ENCODE data around the gene MUC12.
"Not testable (repeated sequence)": the region's sequence is repeated elsewhere in the genome, so short reads cannot be mapped to it uniquely, and the experiment has no call there.

The MUC12 gene, protein sequence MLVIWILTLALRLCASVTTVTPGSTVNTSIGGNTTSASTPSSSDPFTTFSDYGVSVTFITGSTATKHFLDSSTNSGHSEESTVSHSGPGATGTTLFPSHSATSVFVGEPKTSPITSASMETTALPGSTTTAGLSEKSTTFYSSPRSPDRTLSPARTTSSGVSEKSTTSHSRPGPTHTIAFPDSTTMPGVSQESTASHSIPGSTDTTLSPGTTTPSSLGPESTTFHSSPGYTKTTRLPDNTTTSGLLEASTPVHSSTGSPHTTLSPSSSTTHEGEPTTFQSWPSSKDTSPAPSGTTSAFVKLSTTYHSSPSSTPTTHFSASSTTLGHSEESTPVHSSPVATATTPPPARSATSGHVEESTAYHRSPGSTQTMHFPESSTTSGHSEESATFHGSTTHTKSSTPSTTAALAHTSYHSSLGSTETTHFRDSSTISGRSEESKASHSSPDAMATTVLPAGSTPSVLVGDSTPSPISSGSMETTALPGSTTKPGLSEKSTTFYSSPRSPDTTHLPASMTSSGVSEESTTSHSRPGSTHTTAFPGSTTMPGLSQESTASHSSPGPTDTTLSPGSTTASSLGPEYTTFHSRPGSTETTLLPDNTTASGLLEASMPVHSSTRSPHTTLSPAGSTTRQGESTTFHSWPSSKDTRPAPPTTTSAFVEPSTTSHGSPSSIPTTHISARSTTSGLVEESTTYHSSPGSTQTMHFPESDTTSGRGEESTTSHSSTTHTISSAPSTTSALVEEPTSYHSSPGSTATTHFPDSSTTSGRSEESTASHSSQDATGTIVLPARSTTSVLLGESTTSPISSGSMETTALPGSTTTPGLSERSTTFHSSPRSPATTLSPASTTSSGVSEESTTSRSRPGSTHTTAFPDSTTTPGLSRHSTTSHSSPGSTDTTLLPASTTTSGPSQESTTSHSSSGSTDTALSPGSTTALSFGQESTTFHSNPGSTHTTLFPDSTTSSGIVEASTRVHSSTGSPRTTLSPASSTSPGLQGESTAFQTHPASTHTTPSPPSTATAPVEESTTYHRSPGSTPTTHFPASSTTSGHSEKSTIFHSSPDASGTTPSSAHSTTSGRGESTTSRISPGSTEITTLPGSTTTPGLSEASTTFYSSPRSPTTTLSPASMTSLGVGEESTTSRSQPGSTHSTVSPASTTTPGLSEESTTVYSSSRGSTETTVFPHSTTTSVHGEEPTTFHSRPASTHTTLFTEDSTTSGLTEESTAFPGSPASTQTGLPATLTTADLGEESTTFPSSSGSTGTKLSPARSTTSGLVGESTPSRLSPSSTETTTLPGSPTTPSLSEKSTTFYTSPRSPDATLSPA (N-terminal part only)
- total RNA-seq: 0.94 reads per million

DNA sequence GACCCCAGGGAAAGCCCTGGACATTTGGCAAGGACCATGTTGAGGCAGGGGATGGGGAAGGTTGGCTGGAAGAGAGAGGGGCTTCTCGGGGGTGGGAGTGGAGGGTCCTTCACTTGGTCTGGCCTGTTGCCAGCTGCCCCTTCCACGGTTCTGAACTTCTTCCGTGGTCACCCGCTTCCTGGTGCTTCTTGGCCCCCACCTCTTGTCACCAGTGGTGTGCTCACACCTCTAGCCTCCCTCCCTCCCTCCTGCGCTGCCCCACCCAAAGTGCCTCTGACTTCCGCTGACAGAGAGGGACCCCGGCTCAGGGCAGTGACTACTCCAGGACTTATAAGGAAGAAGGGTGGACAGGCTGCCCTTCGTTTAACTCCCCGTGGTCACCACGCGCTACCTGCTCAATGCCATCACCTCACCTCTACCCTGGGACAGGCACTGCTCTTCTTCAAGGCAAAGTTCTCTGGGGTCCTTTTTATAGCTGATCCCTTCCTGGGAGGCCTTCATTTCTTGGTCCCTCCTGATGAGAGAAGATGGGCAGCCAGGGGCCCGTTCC lies at the start of gene MUC12:
Gene MUC12, plus strand, starts transcription at position 500 of the 550 bp plus-strand sequence. CDS start 58 bp downstream, outside the sequence.
- DNase-seq: no peak

DNA sequence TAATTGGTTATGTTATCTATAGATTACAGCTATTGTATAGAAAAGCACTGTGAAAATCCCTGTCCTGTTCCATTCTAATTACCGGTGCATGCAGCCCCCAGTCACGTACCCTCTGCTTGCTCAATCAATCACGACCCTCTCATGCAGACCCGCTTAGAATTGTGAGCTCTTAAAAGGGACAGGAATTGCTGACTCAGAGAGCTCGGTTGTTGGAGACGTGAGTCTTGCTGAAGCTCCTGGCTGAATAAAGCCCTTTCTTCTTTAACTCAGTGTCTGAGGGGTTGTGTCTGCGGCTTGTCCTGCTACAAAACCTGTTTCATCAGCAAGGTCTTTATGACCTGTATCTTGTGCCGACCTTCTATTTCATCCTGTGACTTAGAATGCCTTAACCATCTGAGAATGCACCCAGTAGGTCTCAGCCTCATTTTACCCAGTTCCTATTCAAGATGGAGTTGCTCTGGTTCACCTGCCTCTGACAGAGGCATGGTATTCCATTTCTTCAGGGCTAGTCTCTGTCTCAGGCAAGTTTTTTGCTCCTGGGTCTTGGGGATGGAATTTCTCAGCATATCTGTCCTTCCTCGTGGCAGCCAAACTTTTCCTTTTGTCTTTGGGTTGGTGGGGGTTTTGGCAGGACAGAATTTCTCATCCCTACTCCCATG lies 49.5 kb upstream of the MUC12 start:
- DNase-seq: not testable (repeated sequence)

DNA sequence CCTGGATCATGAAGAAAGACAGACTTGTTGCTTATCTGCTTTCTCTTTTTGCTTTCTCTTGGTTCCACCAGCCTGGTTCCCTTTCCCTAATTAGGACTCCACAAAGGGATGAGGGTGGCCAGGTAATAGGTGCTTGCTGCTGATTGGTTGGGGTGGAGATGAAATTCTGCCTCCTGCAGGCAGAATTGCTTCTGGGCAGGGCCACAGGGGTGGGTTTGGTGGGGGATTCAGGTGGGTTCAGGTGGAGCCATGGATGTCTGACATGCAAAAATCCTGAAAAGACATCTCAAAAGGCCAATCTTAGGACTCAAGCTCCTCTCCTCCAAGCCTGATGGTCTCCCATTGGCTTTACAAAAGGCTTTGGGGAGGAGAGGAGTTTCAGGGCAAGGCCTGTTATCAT lies 48.3 kb upstream of the MUC12 start:
- DNase-seq: no peak

DNA sequence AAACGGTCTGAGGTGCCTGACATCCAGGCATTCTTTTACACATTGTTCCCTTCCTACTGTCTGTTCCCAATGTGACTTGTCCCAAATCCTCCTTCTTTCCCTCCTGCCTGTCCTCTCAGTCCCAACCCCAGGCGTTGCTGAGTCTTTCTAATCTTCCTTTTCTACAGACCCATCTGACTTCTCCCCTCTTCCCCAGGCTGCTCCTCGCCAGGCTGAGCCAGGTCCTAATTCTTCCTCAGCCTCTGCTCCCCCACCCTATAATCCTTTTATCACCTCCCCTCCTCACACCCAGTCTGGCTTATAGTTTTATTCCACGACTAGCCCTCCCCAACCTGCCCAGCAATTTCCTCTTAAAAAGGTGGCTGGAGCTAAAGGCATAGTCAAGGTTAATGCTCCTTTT lies 45.7 kb upstream of the MUC12 start:
- not testable (repeated sequence) for DNase-seq

DNA sequence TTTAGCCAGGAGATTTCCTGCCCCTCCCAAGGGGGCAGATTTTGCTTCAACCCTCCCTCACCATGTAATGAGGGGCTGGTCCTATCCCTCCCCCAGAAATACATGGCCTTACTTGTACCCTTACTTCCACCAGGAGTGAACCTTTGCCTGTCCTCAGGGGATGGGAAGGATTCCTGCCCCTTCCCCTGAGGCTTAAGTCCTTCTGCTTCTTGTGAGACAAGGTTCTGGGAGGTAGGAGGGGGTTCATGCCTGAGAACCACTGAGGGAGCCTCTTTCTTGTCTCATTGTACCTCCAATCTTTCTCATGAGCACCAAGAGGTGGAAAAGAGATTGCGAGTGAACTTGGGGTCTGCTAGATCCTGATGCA lies 39.6 kb upstream of the MUC12 start:
- no peak for DNase-seq

DNA sequence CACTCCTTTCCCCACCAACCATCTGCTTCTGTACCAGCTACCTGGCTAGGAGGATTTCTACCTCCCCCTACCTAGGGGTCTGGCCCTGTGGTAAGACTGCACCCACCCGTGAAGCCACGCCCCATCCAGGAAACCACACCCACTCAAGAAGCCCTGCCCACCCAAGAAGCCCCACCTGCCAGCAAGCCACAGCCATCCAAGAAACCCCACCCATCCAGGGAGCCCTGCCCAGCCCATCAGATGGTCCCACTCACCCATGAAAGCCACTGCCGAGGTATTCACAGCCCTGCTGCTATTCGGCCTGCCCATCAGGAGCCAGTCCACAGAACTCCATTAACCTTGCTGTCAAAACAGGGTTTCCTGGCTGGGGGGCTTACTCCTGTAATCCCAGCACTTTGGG lies 35.6 kb upstream of the MUC12 start:
- DNase-seq: no peak

DNA sequence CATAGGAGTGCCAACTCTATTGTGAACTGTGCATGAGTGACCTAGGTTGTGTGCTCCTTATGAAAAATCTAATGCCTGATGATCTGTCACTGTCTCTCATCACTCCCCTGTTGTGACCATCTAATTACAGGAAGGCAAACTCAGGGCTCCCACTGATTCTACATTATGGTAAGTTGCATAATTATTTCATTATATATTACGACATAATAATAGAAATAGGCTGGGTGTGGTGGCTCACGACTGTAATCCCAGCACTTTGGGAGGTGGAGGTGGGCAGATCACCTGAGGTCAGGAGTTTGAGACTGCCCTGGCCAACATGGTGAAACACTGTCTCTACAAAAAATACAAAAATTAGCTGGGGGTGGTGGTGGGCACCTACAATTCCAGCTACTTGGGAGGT lies 34.0 kb upstream of the MUC12 start:
- not testable (repeated sequence) for DNase-seq

DNA sequence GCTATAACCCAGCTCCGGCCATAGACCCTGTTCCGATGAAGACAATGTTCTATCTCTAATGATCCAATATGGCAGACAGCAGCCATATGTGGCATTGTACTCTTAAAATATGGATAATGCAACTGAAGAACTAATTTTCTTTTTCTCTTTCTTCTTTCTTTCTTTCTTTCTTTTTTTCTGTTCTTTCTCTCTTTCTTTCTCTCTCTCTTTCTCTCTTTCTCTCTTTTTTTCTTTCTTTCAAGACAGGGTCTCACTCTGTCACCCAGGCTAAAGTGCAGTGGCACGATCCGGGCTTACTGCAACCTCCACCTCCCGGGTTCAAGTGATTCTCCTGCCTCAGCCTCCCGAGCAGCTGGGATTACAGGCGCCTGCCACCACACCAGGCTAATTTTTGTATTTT lies 33.2 kb upstream of the MUC12 start:
- DNase-seq: not testable (repeated sequence)

DNA sequence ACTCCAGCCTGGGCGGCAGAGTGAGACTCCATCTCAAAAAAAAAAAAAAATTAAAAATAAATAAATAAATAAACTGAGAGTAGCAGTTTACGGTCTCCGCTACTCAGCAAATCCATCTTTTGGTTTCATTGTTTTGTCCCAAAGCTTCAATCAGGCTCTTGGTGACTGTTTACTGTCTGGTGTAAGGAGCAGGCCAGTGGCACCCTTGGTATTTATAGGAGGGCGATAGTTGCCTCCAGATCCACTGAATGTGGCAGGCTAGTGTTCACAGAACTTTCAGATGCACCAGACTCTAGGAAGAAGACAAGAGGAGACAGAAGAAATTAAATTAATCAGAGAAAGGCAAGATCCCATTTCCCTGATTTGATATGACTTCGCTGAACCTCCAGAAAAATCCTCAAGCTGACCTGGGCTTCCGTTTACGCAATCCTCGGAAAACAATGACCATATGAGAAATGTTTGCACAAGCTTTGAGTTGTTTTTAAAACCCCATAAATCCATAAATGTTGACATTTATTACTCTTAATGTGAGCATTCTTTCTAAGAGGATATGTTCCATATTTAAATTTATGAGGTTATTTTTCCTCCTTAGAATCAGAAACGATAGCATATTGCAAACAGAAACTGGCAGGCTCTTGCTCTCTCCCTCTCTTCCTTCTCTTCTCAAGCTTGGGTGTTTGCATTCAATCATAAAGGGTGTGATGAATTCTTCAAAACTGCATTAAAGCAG lies 27.2 kb upstream of the MUC12 start:
- DNase-seq: no peak

DNA sequence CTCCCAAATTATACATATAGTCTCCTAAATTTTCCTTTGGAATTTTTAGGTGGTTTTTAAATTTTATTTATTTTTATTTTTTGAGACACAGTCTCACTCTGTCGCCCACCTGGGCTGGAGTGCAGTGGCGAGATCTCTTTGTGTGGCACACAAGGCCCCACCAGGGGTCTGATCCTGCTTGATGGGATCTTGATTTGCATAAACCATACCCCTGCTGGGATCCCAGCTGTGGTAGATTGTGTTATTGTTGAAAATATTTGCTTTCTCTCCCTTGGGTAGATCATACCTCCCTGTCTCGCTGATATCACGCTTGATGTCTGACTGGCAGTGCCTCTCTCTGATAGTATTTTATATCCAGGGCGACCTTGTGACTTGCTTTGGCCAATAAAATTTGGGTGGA lies 25.7 kb upstream of the MUC12 start:
- DNase-seq: no peak

DNA sequence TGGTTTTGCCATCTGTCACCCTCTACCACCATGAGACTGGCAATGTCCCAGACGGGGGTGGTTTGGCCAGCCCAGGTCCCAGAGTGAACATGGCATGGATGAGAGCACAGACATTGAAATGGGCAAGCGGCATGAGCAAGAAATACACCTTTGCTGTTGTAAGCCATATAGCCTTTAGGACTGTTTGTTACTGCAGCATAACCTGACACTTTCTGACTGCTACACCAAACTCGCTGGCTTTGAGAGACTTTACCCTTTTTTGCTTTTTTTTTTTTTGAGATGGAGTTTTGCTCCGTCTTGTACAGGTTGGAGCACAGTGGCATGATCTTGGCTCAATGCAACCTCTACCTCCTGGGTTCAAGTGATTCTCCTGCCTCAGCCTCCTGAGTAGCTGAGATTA lies 25.2 kb upstream of the MUC12 start:
- DNase-seq: no peak

DNA sequence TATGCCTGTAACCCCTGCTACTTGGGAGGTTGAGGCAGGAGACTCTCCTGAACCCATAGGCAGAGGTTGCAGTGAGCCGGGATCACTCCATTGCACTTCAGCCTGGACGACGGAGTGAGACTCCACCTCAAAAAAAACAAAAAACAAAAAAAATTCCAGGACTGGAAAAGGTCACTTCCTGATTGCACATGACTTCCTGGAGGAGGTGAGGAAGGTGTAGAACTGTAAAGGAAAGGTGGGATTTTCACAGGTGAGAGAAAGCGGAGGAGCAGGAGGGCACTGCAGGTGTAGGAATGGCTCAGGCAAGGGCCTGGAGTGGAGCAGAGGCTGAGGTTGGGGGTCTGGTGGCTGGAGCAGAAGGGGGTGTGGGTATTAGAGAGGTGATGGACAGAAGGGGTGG lies 23.3 kb upstream of the MUC12 start:
- no peak for DNase-seq

DNA sequence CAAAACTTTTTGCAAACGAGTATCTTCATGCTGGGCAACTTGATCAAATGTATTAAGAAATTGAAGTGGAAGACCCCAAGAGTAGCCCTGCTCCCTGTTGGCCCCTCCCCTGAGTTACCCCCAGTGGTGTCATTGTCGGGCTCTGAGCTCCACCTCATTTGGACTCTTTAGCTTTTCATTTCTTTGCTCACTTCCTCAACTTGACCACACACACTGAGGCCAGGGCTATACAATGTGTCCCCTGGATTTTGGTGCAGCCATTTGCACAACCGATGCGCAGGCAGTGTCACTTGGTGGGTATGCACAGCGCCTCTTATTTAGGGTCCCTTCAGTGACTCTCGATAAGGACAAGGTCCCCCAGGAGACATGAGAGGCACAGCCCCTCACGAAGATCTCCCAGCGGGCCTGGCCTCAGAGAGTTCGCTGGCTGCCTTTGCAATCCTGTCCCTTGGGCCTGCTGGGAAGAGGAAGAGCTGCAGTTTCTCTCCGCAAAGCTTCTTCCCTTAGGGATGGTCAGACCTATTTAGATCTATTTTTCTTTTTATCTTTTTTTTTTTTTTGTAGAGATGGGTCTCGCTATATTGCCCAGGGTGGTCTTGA lies 22.5 kb upstream of the MUC12 start:
- DNase-seq: no peak

DNA sequence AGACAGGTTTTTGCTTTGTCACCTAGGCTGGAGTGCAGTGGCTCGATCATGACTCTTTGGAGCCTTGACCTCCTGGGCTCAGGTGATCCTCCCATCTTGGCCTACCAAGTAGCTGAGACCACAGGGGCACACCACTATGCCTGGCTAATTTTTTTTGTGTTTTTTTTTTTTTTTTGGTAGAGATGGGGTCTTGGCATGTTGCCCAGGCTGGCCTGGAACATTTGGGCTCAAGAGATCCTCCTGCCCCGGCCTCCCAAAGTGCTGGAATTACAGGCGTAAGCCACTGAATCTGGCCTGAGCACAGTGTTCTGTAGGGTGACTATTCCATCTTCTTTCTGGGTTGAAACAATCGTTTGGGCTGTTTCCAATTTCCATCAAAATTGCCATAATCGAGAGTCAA lies 21.6 kb upstream of the MUC12 start:
- DNase-seq: no peak

DNA sequence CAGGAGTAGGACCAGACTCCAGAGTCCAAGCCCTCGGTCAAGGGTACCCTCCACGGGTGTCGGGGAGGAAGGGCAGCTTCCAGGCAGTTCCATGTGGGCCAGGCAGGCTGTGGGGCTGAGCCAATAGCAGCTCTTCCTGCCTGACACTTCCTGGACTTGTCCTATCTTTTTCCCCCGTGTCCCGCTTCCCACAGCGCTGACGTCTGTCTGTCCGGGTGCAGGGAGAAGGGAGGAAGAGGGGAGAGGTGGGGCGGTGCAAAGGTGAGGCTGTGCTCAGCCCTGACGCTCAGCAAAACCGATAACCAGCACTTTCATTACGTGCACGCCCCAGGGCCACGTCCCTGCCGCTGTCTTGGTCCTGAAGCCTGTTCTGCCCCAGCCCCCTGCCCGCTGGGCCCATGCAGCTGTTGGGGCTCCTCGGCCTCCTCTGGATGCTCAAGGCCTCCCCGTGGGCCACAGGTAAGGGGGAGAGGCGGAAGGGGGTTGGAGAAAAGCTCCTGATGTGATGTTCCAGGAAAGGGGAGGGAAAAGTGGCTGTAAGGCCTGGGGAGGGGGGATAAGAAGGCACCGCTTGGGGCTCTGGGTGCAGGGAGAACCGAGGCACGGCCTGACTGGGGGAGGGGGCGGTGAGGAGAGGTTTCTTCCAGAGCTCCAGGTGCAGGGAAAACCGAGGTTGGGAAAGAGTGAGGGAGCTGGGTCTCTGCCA lies 20.0 kb upstream of the MUC12 start, which contains the start of gene MUC3A:
Gene MUC3A, plus strand, starts transcription at position 308 of the 706 bp plus-strand sequence. Its CDS starts 91 bp downstream, at position 399.
- DNase-seq: no peak

DNA sequence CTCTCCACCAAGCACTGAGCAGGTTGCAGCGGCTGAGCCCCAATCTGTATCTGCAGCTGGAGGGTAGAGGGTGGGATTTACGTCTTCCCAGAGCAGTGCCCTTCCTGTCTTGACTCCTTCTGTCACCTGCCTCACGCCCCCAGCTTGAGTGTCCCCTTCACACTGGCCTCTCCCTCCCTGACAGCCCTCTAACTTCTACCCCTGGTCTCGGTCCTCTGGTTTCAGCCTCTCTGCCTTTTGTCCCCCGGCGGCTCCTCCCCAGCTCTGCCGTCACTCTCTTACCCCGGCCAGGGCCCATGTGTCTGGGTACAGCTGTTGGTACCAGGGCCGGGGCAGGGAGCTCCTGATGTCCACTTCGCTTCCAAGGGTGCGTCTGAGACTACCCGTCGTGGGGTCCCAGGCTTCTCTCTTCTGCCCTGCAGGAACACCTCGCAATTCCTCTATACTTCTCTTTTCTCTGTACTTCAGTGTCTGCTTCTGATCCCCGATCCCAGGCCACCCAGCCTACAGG lies 19.4 kb upstream of the MUC12 start:
- no peak for DNase-seq

DNA sequence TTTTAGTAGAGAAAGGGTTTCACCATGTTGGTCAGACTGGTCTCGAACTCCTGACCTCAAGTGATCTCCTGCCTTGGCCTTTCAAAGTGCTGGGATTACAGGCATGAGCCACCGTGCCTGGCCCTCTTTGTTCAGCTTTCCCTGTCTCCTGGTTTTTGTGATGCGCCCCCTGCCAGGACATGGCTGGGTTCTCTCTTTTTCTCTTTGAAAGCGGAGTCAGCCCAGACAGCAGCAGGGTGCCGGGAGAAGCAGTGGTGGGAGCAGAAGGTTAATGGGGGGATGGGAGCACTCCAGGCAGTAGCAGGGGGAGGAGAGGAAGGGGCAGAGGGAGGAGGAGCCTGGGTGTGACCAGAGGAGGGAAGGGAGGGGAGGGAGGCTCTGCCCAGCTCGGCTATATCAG lies 18.2 kb upstream of the MUC12 start:
- DNase-seq: no peak

DNA sequence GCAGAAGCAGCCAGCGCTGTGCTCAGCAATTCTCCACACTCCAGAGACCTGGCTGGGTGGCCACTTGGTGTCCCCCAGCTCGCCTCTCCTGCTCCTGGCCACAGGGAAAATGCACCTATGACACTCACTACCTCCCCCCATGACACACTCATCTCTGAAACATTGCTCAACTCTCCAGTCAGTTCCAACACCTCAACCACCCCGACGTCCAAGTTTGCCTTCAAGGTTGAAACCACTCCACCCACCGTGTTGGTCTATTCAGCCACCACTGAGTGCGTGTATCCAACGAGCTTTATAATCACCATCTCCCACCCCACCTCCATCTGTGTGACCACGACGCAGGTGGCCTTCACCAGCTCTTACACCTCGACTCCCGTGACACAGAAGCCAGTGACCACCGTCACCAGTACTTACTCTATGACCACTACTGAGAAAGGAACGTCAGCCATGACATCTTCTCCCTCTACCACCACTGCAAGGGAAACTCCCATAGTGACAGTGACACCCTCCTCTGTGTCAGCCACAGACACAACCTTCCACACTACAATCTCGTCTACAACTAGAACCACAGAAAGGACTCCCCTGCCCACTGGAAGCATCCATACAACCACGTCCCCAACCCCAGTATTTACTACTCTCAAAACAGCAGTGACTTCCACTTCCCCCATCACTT lies 17.3 kb upstream of the MUC12 start:
- no peak for DNase-seq

DNA sequence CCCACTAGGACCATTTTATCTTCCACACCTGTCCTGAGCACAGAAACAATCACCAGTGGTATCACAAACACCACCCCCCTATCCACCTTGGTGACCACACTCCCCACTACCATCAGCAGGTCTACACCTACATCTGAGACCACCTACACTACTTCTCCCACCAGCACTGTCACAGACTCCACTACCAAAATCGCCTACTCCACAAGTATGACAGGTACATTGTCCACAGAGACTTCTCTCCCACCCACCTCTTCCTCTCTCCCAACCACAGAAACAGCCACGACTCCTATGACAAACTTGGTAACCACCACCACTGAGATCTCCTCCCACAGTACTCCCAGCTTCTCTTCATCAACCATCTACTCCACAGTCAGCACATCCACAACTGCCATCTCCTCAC lies 16.7 kb upstream of the MUC12 start:
- DNase-seq: no peak

All from effector CD4-positive, alpha-beta T cell (primary cell).